Measurements from ENCODE around the gene RABIF. TPM values are rescaled to one million over a fixed set of nuclear protein-coding genes. Genes with fewer than 3 reads are reported as not detected.

The RABIF gene
- total RNA-seq, 1 donor from 2014 or later, result 11.1 TPM

- H3K4me2 ChIP-seq (ENCODE audit: low read length), result no peak overlapping the region
- FAIRE-seq, result no peak
Measured at GRCh38 chr1:202935844-202936243, 46.9 kb upstream of the RABIF start.

DNA sequence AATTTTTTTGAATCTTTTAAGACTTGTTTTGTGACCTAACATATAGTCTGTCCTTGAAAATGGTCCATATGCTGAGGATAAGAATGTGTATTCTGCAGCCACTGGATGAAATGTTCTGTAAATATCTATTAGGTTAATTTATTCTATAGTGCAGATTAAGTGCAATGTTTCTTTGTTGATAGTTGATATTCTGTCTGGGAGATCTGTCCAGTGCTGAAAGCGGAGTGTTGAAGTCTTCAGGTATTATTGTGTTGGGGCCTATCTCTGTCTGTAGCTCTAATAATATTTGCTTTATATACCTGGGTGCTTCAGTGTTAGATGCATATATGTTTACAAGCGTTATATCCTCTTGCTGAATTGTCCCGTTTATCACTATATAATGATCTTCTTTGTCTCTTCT is 45.8 kb upstream of the RABIF start:
- H3K27ac ChIP-seq (ENCODE audit: low read depth, low read length), result no peak overlapping the region
- H3K36me3 ChIP-seq (ENCODE audit: insufficient read depth, low read length), result peaks cover 7% of the 10 kb centered on the region
- FAIRE-seq (no peak), DNase-seq (ENCODE audit: low read depth) (no peak)
- H3K27me3 ChIP-seq (ENCODE audit: insufficient read depth, low read length), result no peaks in the 10 kb centered on the region
- no peaks in the 10 kb centered on the region for H4K20me1 ChIP-seq (ENCODE audit: insufficient read depth, low read length)
- no peak overlapping the region for H3K9ac ChIP-seq (ENCODE audit: low read length)
- no peak overlapping the region for H3K4me2 ChIP-seq (ENCODE audit: low read length)
- Mint-ChIP-seq H3K27me3 (ENCODE audit: low read depth, unreplicated experiment) (peaks cover 15% of the 10 kb centered on the region), H3K4me1 (ENCODE audit: low read depth, unreplicated experiment) (no peaks in the 10 kb centered on the region), H3K36me3 (ENCODE audit: low read depth, unreplicated experiment) (peaks cover 2% of the 10 kb centered on the region), H3K27ac (ENCODE audit: unreplicated experiment) (no peak overlapping the region), H3K4me3 (ENCODE audit: unreplicated experiment) (no peak overlapping the region), H3K9me3 (ENCODE audit: unreplicated experiment) (peaks cover 5% of the 10 kb centered on the region)
- no peak overlapping the region for H3K4me3 ChIP-seq (ENCODE audit: insufficient read depth, low read depth, low read length)
- H2AFZ ChIP-seq (ENCODE audit: low read depth, low read length), result no peak overlapping the region
- no peaks in the 10 kb centered on the region for H3K4me1 ChIP-seq (ENCODE audit: insufficient read depth, low read length)
- no peaks in the 10 kb centered on the region for H3K9me3 ChIP-seq (ENCODE audit: insufficient read depth, low read depth, low read length)
- TF ChIP-seq EZH2 (IDR thresholded peaks at IDR 0.05; ENCODE audit: insufficient read depth, low read length), result no peak
- no peak for TF ChIP-seq CTCF (IDR thresholded peaks at IDR 0.05; ENCODE audit: insufficient read depth, low read depth, low read length)
- no peaks in the 10 kb centered on the region for H3K79me2 ChIP-seq (ENCODE audit: insufficient read depth, low read length)

More at GRCh38 chr1:202935844-202936243, 46.9 kb upstream of the RABIF start:
- Mint-ChIP-seq H3K27me3 (ENCODE audit: low read depth, unreplicated experiment) (peaks cover 12% of the 10 kb centered on the region), H3K4me1 (ENCODE audit: low read depth, unreplicated experiment) (no peaks in the 10 kb centered on the region), H3K9me3 (ENCODE audit: unreplicated experiment) (peaks cover 5% of the 10 kb centered on the region), H3K36me3 (ENCODE audit: low read depth, unreplicated experiment) (peaks cover 3% of the 10 kb centered on the region), H3K4me3 (ENCODE audit: unreplicated experiment) (no peak overlapping the region), H3K27ac (ENCODE audit: unreplicated experiment) (no peak overlapping the region)
- H3K27ac ChIP-seq (ENCODE audit: low read depth, low read length), result no peak overlapping the region
- no peak overlapping the region for H2AFZ ChIP-seq (ENCODE audit: low read depth, low read length)
- no peak overlapping the region for H3K4me3 ChIP-seq (ENCODE audit: insufficient read depth, low read depth, low read length)
- DNase-seq (ENCODE audit: low read depth), result no peak
- TF ChIP-seq EZH2 (IDR thresholded peaks at IDR 0.05; ENCODE audit: insufficient read depth, low read length), result no peak
- no peaks in the 10 kb centered on the region for H3K27me3 ChIP-seq (ENCODE audit: insufficient read depth, low read length)
- H3K36me3 ChIP-seq (ENCODE audit: insufficient read depth, low read length), result peaks cover 12% of the 10 kb centered on the region
- H3K9me3 ChIP-seq (ENCODE audit: insufficient read depth, low read depth, low read length), result no peaks in the 10 kb centered on the region
- H4K20me1 ChIP-seq (ENCODE audit: insufficient read depth, low read length), result no peaks in the 10 kb centered on the region
- H3K4me1 ChIP-seq (ENCODE audit: insufficient read depth, low read length), result no peaks in the 10 kb centered on the region
- H3K79me2 ChIP-seq (ENCODE audit: insufficient read depth, low read length), result no peaks in the 10 kb centered on the region
- no peak overlapping the region for H3K9ac ChIP-seq (ENCODE audit: low read length)

DNA sequence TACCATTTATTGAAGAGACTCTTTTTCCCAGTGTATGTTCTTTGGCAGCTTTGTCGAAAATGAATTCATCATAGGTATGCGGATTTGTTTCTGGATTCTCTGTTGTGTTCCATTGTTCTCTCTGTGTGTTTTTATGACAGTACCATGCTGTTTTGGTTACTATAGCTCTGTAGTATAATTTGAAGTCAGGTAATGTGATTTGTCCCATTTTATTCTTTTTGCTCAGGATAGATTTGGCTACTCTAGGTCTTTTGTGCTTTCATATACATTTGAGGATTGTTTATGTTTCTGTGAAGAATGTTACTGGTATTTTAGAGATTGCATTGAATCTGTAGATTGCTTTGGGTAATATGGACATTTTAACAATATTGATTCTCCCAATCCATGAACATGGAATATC is 43.5 kb upstream of the RABIF start:
- H2AFZ ChIP-seq (ENCODE audit: low read depth, low read length), result no peak overlapping the region
- H3K4me3 Mint-ChIP-seq (ENCODE audit: unreplicated experiment), result no peak overlapping the region
- no peak for TF ChIP-seq CTCF (IDR thresholded peaks at IDR 0.05; ENCODE audit: insufficient read depth, low read depth, low read length)
- TF ChIP-seq EZH2 (IDR thresholded peaks at IDR 0.05; ENCODE audit: insufficient read depth, low read length), result no peak
- H3K9me3 Mint-ChIP-seq (ENCODE audit: unreplicated experiment), result peaks cover 5% of the 10 kb centered on the region
- H3K9ac ChIP-seq (ENCODE audit: low read length), result no peak overlapping the region
- H3K27me3 Mint-ChIP-seq (ENCODE audit: low read depth, unreplicated experiment), result peaks cover 15% of the 10 kb centered on the region
- no peak overlapping the region for H3K27ac ChIP-seq (ENCODE audit: low read depth, low read length)
- no peak for FAIRE-seq
- no peaks in the 10 kb centered on the region for H3K4me1 ChIP-seq (ENCODE audit: insufficient read depth, low read length)
- H3K27me3 ChIP-seq (ENCODE audit: insufficient read depth, low read length), result no peaks in the 10 kb centered on the region
- H3K4me2 ChIP-seq (ENCODE audit: low read length), result no peak overlapping the region
- H3K36me3 ChIP-seq (ENCODE audit: insufficient read depth, low read length), result no peaks in the 10 kb centered on the region
- H3K4me3 ChIP-seq (ENCODE audit: insufficient read depth, low read depth, low read length), result no peak overlapping the region
- no peak overlapping the region for H3K27ac Mint-ChIP-seq (ENCODE audit: unreplicated experiment)
- H4K20me1 ChIP-seq (ENCODE audit: insufficient read depth, low read length), result no peaks in the 10 kb centered on the region
- DNase-seq (ENCODE audit: low read depth), result no peak
- H3K79me2 ChIP-seq (ENCODE audit: insufficient read depth, low read length), result no peaks in the 10 kb centered on the region
- H3K4me1 Mint-ChIP-seq (ENCODE audit: low read depth, unreplicated experiment), result no peaks in the 10 kb centered on the region
- H3K9me3 ChIP-seq (ENCODE audit: insufficient read depth, low read depth, low read length), result no peaks in the 10 kb centered on the region
- H3K36me3 Mint-ChIP-seq (ENCODE audit: low read depth, unreplicated experiment), result peaks cover 2% of the 10 kb centered on the region
